IPS DF 4.7 (cell line): ENCODE results near the gene SLC9A1.

Experiments
- DNase-seq: peaks from one replicate; pipeline ENCODE4 v3.0.0-alpha.2; 2013; ENCODE audit warnings: low spot score; ENCODE audit errors: extremely low read depth

SLC9A1 gene

GRCh38 chr1:27071049-27071416 is 83.9 kb downstream of the SLC9A1 start:
- no peak for DNase-seq

- no peak for DNase-seq
These were observed 84.4 kb downstream of the SLC9A1 start for GRCh38 chr1:27070390-27071048.

GRCh38 chr1:27068922-27069321 is 86.0 kb downstream of the SLC9A1 start:
- DNase-seq: no peak

GRCh38 chr1:27065999-27066630 is 88.8 kb downstream of the SLC9A1 start:
- DNase-seq: no peak

- no peak for DNase-seq
These were observed 94.0 kb downstream of the SLC9A1 start for GRCh38 chr1:27060891-27061290.

- no peak for DNase-seq
These were observed 95.8 kb downstream of the SLC9A1 start for GRCh38 chr1:27058966-27059669.

- no peak for DNase-seq
These were observed 96.9 kb downstream of the SLC9A1 start for GRCh38 chr1:27057801-27058625.

- DNase-seq: no peak
These were observed 97.5 kb downstream of the SLC9A1 start for GRCh38 chr1:27057389-27057788.

- no peak for DNase-seq
These were observed 100.8 kb downstream of the SLC9A1 start for GRCh38 chr1:27053977-27054753.

GRCh38 chr1:27052527-27052926 is 102.4 kb downstream of the SLC9A1 start:
- DNase-seq: no peak

GRCh38 chr1:27049607-27050006 is 105.3 kb downstream of the SLC9A1 start:
- no peak for DNase-seq

- no peak for DNase-seq
These were observed 105.8 kb downstream of the SLC9A1 start for GRCh38 chr1:27049100-27049499.
